Tibial nerve (tissue), 4 donors: Measurements from ENCODE around the gene C7orf25.

Experiments
- CTCF ChIP-seq, 5 experiments: fragments of 200-600 bp in 3 of 5; fragments of 450-650 bp in 2 of 5; sonication (generic) in 3 of 5; IDR thresholded peaks; one replicate each; pipeline ENCODE4 v1.5.1; 2016 to 2019; ENCODE audit warnings: antibody characterized with exemption in 5 of 5, mild to moderate bottlenecking in 3 of 5, moderate library complexity in 2 of 5
- EP300 ChIP-seq, 2 donors: sonication (generic); formaldehyde crosslinking; IDR thresholded peaks; one replicate each; pipeline ENCODE4 v1.6.1; 2017; ENCODE audit warnings: antibody characterized with exemption in 2 of 2, mild to moderate bottlenecking in 1 of 2
- POLR2A ChIP-seq, 2 donors: fragments of 450-650 bp; IDR thresholded peaks; one replicate each; pipeline ENCODE4 v1.6.1; 2017; ENCODE audit warnings: antibody characterized with exemption in 2 of 2, mild to moderate bottlenecking in 2 of 2, moderate library complexity in 2 of 2

- TF ChIP-seq CTCF (IDR thresholded peaks at IDR 0.05) (no peak), EP300 (IDR thresholded peaks at IDR 0.05) (no peak), POLR2A (IDR thresholded peaks at IDR 0.05) (no peak)
Observed at GRCh38 chr7:42924223-42924838, 12.5 kb upstream of the C7orf25 start.
